NCI-H187 (cell line): ENCODE measurements around the gene CRACR2A.

Experiments
- DNase-seq, 2 experiments: peaks; one replicate each; lab custom pipeline; 2025; lab: John Stamatoyannopoulos, UW

CRACR2A gene

DNA sequence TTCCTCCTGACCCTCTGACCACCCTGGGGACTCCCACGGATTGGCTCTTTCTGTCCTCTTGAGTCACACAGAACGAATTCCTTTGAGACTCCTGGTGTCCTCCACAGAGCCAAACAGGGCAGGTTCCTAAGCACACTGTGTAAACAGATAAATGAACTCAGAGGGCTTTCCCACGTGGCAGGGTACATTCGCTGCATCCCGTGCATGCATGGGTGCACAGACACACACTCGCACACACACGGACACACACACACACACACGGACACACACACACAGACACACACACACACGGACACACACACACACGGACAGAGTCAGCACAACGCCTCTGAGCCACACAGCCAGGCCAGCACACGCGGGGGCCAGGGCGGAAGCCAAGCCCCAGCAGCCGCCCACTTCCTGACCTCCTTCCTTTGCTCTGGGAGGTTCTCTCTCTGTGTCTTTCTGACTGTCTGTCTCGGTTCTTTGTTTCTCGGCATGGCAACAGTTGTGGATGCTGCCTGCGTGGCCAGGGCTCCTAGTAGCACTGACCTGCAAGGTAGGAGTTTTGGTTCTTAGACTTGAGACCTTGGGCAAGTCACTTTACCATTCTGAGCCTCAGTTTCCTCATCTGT lies 706 bp downstream of the CRACR2A start:
- no peak for DNase-seq

DNA sequence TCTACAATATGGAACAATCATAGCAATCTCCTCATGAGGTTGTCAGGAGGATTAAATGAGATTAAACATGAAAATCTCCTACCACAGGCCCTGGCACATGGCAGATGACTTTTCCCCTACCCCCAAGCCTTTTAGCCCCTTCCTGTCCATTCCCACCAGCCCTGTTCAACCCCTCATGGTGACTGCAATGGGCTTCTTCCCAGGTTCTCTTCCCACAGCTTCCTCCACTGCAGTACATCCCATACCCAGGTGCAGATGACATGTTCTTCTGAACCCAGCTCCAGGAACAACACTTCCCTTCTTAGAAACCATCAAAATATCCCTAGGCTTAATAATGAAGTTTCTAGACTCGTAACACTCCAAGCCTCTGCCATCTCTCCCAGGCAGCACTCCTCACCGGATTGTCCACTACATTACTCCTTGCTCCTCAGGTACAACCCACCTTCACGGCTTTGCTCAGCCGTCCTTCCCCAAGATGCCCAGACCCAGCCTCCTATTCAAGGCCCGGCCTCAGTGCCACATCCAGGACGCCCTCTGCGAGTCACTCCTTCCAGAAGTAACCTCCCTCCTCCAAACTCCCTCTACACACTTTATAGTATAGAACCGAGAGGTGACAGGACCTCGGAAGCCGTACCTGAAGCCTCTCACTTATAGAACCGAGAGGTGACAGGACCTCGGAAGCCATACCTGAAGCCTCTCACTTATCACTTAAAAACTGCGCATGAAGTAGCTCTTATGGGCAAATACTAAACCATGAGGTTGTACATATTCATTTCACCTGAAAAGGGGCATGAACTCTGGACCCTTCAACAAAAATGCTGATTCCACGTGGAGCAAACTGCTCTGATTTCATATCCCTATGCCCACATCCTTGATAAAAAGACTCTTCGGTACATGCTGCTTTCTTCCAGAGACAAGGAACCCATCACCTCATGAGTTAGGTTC lies 1.5 kb downstream of the CRACR2A start:
- no peak for DNase-seq

DNA sequence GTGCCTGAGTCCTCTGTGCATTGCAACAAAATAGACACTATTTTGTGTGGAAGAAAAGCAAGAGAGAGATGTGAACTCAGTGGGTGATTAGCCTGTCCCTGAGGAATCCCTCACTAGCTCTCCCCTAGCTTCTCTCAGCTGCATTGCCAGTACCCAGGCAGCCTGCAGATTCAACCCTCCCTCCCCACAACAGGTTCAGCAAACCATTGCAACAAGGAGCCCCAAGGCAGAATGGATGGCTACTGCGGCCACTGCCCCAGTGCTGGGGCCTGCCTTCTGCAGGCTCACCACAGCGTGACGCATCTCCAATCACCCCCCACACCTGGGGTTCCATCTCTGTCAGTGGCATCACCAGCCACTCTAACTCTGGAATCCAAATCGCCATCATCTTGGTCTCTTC lies 2.3 kb downstream of the CRACR2A start:
- DNase-seq, result no peak

DNA sequence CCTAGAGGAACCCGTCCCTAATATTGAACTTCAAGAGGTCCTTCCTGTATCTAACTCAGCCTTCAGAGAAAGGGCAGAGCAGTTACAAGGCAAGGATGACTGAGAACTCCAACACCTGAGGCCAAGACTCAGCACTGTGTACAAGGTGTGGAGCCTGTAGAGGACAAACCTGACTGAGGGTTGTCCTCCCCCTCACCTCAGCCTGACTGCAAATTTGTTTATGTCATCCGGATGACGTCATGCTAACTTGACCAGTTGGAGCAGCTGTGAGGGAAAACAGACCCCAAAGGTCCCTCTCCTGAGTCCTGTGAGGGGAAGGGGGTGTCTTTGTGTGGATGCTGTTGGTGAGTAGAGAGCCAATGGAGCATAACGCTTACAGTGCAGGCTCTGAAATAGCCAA lies 4.3 kb downstream of the CRACR2A start:
- no peak for DNase-seq

DNA sequence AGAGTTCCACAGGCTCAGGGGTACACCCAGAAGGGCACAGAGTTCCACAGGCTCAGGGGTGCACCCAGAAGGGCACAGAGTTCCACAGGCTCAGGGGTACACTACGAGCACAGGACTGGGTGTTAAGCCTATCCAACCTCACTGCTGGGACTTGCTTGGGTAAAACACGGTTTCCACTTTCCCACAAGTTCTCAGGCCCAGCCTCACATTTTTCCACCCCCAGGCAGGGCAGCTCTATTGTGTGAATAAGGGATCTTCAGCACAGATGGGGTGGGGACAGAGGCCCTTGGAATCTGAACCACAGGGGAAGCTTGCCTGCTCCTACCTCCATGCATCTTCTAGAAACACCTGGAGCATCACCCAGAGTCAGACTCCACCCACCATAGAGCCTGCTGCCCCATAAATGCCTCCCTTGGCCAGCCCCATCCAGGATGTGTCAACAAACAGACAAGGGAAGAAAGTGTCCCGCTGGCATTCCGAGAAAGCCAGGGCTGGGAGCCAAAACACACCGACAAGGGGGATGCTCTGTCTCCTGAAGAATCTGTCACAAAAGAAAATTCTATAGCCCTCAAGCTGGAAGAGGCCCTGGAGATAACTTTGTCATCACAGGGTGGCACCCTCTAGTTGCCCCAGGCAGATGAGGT lies 4.8 kb downstream of the CRACR2A start:
- DNase-seq, result no peak

DNA sequence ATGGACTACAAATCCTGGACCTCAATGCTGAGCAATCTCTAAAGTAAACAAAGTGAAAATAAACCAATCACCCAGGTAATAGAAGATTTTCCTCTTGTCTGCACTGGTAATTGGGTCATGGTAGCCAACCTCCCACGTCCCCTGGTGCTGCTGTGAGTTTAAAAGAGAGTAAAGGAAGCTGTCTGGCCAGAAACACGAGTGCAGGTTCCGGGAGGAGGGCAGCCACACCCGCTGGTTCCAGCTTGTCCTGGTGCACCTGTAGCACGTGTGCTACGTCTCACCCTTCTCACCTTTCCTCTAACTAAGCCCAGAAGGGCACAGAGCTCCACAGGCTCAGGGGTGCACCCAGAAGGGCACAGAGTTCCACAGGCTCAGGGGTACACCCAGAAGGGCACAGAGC lies 5.4 kb downstream of the CRACR2A start:
- DNase-seq, result no peak

DNA sequence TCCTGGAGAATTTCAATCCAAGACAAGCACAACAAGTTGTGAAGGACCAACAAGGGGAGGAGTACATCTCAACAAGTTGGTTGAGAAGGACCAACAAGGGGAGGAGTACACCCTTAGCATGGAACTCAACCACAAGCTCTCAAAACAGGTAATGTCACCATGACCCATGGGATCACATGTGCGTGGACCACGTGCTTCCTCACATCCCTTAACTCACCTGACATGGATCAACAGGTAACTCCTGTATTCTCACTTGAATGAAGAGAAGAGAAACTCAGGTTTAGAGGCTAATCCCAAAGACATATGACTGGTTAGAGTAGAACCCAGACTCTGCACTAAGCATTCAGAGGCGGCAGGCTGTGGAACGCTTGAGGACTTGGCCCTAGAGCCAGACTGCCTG lies 6.2 kb downstream of the CRACR2A start:
- DNase-seq, result no peak

DNA sequence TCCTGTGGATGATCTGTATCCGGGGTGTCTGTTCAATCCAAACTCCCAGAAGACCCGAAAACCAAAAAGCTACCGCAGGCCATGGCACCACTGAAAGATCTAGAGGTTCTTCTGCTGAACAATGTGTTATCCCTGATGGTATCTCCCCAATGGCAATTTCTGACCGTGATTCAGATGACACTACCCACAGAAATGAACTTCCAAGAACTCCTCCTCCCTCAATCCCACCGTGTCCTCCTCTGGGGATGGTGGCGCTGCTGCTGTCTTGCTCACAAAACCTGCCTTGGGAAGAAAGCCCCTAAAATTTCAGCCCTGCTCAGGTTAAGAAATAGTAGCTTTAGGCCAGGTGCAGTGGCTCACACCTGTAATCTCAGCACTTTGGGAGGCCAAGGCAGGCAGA lies 7.8 kb downstream of the CRACR2A start:
- no peak for DNase-seq

DNA sequence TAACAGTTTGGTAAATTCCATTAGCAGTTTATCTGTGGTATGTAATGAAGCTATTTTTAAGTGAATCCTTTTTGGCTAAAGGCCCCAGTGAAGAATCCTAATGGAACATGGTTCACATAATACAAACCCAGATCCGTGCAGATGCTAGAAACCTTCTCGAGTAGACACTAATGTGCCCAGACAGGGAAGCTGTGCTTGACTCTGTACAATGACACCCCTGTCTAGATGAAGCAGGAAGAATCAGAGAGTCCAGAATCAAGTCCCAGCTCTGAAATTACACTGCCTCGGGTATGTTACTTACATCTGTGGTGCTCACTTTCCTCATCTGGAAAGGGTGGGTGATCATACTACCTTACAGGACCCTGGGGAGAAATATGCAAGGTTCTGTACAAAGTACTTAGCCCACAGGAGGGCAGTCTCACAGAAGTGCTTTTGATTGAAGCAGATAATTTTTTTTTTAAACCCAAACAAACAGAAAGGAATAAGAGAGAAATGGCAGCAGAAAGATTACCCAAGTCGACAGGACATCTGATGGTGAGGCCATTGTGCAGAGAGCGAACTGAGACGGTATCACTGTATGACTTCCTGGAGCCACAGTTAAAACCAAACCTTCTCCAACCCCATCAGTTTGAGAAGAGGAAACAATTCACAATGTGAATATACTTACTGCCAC lies 8.5 kb downstream of the CRACR2A start:
- DNase-seq, result no peak

DNA sequence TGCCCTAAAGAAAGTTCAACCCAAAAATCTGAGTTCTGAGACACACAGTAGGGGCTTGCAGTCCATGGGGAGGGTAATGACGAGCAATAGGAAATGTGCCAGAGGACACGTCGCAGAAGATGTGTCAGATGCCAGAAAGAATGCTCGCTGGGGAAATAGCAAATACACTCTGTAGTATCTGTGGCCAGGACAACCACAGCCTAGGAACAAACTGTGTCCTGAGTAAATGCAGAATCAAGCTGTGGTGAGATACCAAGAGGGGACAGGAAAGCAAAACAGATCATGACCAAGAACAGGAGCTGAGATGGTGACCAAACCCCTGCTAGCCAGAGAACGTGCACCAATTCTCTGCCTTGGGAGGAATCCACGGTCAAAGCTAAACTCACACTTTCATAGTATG lies 9.1 kb downstream of the CRACR2A start:
- no peak for DNase-seq

DNA sequence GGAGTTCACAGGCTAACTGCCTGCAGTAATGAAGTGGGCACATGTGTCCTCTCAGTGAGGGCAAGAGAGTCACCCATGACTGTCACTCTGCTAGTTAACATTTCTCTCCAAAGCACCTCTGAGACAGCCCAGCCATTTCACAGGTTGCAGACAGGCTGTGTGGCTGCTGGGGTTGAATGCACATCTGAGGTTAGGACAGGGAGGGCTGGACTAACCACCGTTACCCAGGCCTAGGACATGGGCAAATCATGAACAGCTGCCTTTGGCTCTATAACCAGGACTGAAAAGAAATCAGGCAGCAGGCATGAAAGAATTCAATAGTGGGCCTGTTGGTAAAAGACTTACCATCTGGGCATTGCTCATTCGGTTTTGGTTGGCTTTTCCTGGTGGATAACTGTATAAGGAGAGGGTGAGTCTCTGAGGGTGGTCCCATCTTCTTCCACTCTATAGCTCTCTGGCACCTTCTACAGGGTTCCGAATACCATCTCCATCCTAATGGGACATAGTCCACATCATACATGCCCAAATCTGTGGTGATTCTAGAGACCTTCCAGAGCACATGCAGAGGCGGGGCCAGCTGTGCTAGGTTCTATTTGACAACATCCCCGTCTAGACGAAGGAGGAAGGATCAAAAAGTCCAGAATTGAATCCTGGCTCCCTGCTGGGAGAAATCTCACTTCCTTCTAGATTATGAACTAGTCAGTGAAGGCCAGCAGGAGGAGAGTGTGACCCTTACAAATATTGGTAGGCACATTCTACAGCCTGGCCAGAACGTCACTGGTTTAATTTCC lies 10.8 kb downstream of the CRACR2A start:
- no peak for DNase-seq

DNA sequence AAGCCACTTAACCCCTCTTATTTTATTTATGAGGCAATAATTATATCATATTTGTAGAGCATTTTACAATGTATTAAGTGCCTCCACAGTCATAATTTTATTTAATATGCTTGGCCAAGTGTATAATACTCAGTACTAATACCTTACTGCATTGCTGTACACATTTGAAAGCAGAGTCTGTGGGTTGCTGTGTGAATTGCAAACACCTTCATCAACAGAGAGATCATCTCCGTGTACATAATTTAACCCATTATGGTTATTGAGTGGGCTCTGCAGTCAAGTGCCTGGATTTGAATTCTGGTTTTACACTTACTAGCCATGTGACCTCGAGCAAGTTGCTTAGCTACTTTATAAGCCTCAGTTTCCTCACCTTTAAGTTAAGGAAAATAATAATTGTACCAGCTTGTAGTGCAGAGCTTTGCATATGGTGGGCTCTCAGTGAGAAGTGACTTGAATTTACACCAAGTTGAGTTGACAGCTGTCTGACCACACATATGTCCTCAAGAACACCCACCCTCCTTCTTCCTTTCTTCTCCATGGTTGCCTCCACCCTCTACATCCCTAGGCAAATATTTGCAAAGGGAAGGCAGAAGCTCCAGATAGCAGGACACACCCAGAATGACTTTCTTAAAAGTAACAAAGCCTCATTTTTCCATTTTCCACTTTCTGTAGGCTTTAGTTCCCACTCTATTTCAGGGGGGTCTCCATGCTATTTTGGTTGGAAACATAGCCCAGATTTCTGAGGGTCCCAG lies 12.3 kb downstream of the CRACR2A start:
- DNase-seq, result no peak

DNA sequence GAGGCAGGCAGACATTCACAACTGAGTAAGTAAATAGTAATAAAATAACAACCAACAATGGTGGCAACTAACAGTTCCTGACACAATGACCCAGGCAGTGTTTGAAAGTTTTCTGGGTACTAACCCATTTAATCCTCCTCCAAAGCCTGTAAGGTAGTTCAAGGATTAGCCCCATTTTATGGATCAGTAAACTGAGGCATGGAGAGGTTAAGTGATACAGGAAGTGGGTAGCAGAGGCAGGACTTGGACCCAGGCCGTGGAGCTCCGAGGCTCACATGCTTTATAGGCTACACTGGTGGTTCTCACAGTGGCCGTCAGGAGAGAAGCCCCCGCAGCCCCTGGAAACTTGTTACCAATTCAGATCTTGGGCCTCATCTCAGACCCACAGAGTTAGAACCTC lies 17.5 kb downstream of the CRACR2A start:
- DNase-seq, result no peak

DNA sequence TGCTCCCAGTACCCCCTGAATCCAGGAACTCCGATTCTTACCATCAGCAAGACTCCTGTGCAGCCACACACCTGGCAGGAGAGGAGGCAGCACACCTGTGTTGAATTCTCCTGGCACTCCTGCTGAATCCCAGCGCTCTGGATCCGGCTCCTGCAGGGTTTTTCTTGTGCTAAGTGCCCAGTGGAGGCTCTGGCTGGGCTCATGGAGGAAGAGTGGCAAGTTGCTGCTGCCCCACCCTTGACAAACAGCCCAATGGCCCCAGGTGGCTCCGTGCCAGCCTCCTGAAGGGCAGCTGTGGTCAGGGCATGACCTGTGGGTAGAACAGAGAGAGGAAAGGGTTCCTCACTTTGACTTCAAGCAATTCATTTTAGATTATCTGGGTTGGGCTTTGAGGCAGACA lies 20.0 kb downstream of the CRACR2A start:
- peak; percentile 32 to 34 for DNase-seq

DNA sequence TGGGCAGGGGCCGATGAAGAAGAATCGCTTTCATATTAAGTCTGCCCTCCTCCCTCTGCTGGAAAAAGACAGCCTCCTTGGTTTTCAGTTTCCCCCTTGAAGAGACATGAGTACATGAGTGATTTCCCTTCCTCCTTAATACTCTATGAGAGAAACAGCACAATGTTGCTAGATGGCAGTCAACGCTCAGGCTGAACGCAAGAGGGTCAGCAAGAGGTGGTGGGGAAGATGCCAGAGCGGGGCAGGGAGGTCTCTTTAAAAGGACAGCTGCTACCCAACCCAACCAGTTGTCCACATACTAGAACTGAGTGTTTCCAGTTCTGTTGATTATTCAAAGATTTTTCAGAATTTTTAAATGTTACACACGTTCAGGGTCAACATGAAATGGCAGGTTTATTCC lies 22.8 kb downstream of the CRACR2A start:
- DNase-seq, result no peak

DNA sequence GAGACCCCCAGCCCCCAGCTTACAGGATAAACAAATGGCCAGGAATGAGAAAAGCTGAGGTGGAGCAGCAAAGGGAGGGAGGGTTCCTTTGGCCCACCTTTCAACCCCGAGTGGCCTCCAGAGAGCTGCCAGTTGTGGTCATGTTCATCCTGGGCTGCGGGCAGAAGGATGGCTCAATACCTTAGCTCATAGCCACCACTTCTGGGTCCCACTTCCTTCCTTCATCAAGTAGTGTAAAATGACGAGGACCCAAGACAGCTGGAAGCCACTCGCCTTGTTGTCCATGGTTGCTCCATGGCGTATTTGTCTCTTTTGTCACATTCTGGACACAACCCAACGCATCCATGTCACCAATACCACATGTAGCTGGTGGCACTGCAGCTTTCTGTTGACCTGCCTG lies 24.2 kb downstream of the CRACR2A start:
- DNase-seq, result no peak

DNA sequence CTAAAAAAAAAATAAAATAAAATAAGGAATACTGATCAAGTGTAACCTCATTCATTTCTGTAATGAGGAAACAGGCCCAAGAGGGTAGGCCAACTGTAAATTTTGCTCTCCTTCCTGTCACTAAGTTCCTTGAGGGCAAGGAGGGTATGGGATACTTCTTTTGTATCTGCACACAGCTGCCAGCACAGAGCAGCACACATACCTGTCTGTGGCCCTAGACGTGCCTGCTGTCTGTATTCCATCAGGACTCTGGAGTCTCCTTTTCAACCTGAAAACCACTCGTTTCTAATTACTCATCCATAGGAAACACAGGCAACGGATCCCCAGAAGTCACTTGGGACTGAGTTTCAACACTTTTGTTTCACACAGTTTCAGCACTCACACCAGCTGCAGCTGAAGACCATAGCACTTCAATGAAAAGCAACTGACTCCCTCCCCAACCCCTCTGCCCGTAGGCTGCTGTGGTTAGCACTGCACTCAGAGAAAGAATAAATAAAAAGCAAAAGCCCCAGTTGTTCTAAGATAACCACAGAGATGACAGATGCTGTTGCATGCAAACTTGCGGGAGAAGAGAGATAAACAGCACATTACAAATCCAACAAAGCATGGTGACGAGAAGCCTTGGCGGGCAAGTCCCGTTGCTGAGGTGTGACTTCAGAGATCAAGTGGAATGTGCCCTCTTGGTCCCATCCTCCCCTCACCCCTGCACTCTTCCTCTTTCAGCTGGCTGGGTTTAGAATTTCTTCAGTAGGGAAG lies 24.9 kb downstream of the CRACR2A start:
- DNase-seq, result peak; percentile 17 to 22

DNA sequence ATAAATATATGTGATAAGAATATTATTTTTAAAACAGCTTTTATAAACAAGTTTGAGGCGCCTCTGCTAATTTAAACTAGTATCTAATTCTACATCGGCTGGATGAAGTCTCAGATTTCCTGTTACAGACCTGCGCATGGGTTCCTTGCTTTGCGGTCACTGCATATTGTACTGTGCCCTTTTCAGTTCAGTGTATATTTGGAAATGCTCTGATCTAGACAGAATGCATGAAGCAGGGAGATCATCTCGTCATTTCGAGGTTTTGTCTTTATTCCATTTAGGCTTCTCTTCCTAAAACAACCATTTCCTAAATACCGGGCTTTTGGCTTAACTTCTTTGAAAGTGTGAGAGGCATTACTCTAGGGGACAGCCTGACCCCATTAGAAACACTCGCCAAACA lies 25.6 kb downstream of the CRACR2A start:
- DNase-seq, result no peak

DNA sequence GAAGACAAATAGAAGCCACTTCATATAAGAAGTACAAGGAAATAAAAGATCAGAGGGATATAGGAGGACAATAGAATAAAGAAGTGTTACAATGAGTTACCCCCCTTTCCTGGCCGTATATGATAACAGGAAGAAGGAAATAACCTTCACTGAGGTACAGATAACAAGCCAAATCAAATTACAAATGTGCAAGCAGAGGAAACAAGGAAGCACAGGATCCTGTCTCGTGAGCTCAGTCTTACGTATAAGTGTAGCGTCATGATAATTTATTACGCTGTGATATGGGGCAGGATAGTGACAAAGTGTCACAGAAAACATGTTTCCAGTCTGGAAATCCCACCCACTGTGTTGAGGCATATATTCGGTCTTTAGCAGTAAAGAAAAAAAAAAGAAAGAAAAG lies 26.5 kb downstream of the CRACR2A start:
- DNase-seq, result no peak

DNA sequence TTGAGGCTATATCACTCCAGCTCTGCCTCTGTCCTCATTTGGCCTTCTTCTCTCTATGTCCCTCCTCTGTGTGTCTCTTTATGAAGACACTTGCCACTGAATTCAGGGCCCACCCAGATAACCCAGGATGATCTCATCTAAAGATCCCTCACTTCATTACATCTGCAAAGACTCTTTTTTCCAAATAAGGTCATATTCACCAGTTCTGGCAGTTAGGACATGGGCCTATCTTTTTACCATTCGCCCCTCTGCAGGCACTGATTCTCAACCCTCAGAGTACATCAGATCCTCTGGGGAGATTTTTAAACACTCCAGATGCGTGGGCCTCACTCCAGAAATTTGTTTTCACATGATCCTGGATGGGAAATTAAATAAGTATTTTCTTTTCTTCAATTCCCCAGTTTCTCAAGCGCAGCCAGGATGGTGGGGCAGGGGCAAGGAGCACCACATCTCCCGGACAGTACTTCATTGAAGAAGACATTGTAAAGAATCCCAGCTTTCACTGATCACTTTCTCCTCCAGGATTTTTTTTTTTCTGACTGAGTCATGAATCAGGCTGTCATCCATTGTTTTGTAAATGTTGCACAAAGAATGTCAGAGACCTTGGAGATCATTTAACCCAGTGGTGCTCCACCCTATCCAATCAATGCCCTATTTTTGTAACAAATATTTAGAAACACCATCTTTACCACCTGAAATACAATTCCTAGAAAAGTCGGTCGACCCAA lies 27.4 kb downstream of the CRACR2A start:
- DNase-seq, result no peak
